Panc1 (cell line): ENCODE data around the gene MPI. TPM values are rescaled to one million over a fixed set of nuclear protein-coding genes. Genes with fewer than 3 reads are reported as not detected.

Source experiments
- ATAC-seq: fragments of 200-7000 bp; cut with Tn5 transposase; 2 replicates; pipeline ENCODE4 v1.9.1; 2020; ENCODE audit warnings: mild to moderate bottlenecking, moderate library complexity
- BruUV-seq: library from RNA; stranded (reverse); fragments of 400-500 nt; replicated peaks from 2 replicates; lab custom pipeline; 2021; lab: Mats Ljungman, UMichigan
- CTCF ChIA-PET: fragments of 300-600 bp; sonication (Branson Sonifier 250); formaldehyde crosslinking; loops from one replicate; lab custom pipeline; 2022; ENCODE audit warnings: antibody characterized with exemption; lab: Charles Lee
- POLR2A ChIA-PET: fragments of 300-600 bp; sonication (Branson Sonifier 250); formaldehyde crosslinking; loops from one replicate; lab custom pipeline; 2022; ENCODE audit warnings: antibody characterized with exemption; lab: Charles Lee
- DNase-seq: peaks from one replicate; pipeline ENCODE4 v3.0.0-alpha.2; 2010; ENCODE audit warnings: low read depth, low spot score
- H3K27ac ChIP-seq: 2 replicates; pipeline ENCODE4 v1.5.1; 2011; ENCODE audit warnings: mild to moderate bottlenecking, low read length, inconsistent platforms
- H3K27me3 ChIP-seq: fragments of 200-500 bp; sonication (Bioruptor generic); 2 replicates; pipeline ENCODE4 v1.6.0; 2014; ENCODE audit warnings: low read length, inconsistent platforms; ENCODE audit not compliant: control insufficient read depth, insufficient read depth
- H3K36me3 ChIP-seq: fragments of 200-500 bp; sonication (Bioruptor generic); 2 replicates; pipeline ENCODE4 v1.5.1; 2014; ENCODE audit warnings: inconsistent platforms, mild to moderate bottlenecking, low read length, moderate library complexity; ENCODE audit not compliant: control insufficient read depth, insufficient read depth
- H3K4me1 ChIP-seq: 2 replicates; pipeline ENCODE4 v1.5.1; 2011; ENCODE audit warnings: inconsistent platforms, mild to moderate bottlenecking, low read length, moderate library complexity; ENCODE audit not compliant: control insufficient read depth, insufficient read depth
- H3K4me3 ChIP-seq, 2 experiments: 2 replicates each; pipeline ENCODE4 v1.5.1; 2011 to 2012; ENCODE audit warnings: low read depth in 2 of 2, low read length in 2 of 2, mild to moderate bottlenecking in 2 of 2, inconsistent platforms in 1 of 2, moderate library complexity in 1 of 2
- H3K9me3 ChIP-seq: fragments of 200-500 bp; sonication (Bioruptor generic); 2 replicates; pipeline ENCODE4 v1.5.1; 2014; ENCODE audit warnings: low read depth, mild to moderate bottlenecking, inconsistent platforms, low read length, moderate library complexity; ENCODE audit not compliant: control insufficient read depth, insufficient read depth
- CTCF ChIP-seq: fragments of 450-650 bp; IDR thresholded peaks from 2 replicates; pipeline ENCODE4 v1.5.1; 2017; ENCODE audit warnings: mild to moderate bottlenecking
- POLR2AphosphoS5 ChIP-seq: IDR thresholded peaks from 2 replicates; pipeline ENCODE4 v1.6.1; 2012; ENCODE audit warnings: mild to moderate bottlenecking, low read depth, low read length, moderate library complexity
- SIN3A ChIP-seq: IDR thresholded peaks from 2 replicates; pipeline ENCODE4 v1.6.1; 2012; ENCODE audit warnings: low read depth, mild to moderate bottlenecking, low read length, moderate library complexity, borderline replicate concordance; ENCODE audit not compliant: insufficient read depth
- TCF7L2 ChIP-seq: IDR thresholded peaks from 2 replicates; pipeline ENCODE4 v1.6.1; 2011; ENCODE audit warnings: mild to moderate bottlenecking, low read depth, low read length, inconsistent platforms
- in situ Hi-C: cut with HindIII; loops from 2 replicates; pipeline ENCODE4 v1.10.0; 2016; ENCODE audit warnings: low sequenced_read_pairs, low pct_unique_long_range_greater_than_20kb
- intact Hi-C: fragments of 100-400 bp; cut with micrococcal nuclease; formaldehyde crosslinking; loops from one replicate; pipeline ENCODE4 v1.10.0; 2022; ENCODE audit not compliant: unreplicated experiment
- total RNA-seq: library from RNA; stranded (reverse); gene quantifications from one replicate; pipeline ENCODE4 v1.2.1, GENCODE V29; 2021; ENCODE audit not compliant: unreplicated experiment
- TF ChIP-seq, protein P1 (sequence below), 2 experiments: IDR thresholded peaks; 2 replicates each; pipeline ENCODE4 v1.6.1; 2011 to 2012; ENCODE audit warnings: low read depth in 2 of 2, control low read depth in 1 of 2, low read length in 1 of 2, mild to moderate bottlenecking in 1 of 2, moderate library complexity in 1 of 2; ENCODE audit not compliant: insufficient read depth in 1 of 2

Gene MPI
- total RNA-seq, 1 experiment from 2014 or later: 45.8 TPM

DNA sequence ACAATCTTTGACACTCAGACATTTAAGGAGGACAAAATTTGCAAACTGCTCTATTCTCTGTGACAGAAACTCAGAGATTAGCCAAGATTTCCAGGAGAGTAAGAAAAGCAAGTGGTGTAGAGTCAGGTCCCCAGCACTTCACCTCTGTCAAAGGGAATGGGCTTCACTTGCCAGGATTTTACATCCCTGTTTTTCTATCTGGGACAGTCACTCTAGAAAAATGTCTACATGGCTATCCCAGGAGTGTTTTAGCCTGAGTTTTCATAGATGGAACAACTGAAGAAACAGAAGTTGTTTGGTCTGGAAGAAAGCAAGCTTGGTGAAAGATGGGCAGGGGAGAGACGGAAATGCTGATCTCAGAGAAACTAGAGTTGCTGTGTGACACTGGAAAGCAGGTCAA is 13.8 kb downstream of the MPI start:
- POLR2A ChIA-PET: no interaction called here

DNA sequence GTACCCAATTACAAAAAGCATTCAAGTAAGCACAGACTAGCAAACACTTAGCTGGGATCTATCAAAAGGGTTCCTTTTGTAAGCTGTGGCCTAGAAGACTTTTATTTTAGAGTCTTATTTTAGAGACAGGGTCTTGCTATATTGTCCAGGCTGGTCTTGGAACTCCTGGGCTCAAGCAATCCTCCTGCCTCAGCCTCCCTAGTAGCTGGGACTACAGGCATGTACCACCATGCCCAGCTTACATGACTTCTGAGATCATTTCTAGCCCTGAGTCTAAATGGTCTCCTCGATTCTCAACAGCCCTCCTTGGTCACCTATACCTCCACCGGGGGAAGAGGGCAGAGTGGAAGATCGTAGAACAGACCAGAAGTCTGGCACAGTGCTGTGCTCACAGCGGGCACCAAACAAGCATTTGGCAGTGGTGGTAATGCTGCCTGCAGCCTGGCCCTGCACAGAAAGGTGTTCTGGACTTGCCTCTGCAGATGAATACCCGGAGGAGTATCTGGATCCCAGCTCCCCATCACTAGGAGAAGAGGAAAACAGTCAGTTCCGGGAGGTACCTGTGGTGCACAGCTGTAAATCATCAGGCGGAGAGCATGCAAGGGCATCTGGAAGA is 14.5 kb downstream of the MPI start:
- intact Hi-C loops: no loop called here
- DNase-seq: no peak
- BruUV-seq: no TSS peak
- H3K36me3 ChIP-seq: peaks cover 18% of the 10 kb centered on the region; the same call in 1 of the 2 replicates
- no peak for ATAC-seq
- POLR2A ChIA-PET: no interaction called here
- no peak overlapping the region for H3K27ac ChIP-seq
- in situ Hi-C loops: no loop called here
- no peak overlapping the region for H3K4me3 ChIP-seq
- CTCF ChIA-PET: interaction anchor here (0.6 kb wide), 1 partner anchor 21 kb away, joined by 7 read pairs; no protein-coding TSS in a partner anchor
- no peaks in the 10 kb centered on the region for H3K9me3 ChIP-seq
- no peaks in the 10 kb centered on the region for H3K27me3 ChIP-seq
- TF ChIP-seq SIN3A (no peak), TCF7L2 (no peak), POLR2AphosphoS5 (no peak), CTCF (no peak)
- TF ChIP-seq, protein P1, sequence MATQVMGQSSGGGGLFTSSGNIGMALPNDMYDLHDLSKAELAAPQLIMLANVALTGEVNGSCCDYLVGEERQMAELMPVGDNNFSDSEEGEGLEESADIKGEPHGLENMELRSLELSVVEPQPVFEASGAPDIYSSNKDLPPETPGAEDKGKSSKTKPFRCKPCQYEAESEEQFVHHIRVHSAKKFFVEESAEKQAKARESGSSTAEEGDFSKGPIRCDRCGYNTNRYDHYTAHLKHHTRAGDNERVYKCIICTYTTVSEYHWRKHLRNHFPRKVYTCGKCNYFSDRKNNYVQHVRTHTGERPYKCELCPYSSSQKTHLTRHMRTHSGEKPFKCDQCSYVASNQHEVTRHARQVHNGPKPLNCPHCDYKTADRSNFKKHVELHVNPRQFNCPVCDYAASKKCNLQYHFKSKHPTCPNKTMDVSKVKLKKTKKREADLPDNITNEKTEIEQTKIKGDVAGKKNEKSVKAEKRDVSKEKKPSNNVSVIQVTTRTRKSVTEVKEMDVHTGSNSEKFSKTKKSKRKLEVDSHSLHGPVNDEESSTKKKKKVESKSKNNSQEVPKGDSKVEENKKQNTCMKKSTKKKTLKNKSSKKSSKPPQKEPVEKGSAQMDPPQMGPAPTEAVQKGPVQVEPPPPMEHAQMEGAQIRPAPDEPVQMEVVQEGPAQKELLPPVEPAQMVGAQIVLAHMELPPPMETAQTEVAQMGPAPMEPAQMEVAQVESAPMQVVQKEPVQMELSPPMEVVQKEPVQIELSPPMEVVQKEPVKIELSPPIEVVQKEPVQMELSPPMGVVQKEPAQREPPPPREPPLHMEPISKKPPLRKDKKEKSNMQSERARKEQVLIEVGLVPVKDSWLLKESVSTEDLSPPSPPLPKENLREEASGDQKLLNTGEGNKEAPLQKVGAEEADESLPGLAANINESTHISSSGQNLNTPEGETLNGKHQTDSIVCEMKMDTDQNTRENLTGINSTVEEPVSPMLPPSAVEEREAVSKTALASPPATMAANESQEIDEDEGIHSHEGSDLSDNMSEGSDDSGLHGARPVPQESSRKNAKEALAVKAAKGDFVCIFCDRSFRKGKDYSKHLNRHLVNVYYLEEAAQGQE (IDR thresholded peaks at IDR 0.05; ENCODE audit: insufficient read depth in 1 of 2, low read depth in 2 of 2, low read length in 1 of 2): no peak
- H3K4me1 ChIP-seq: peaks cover 13% of the 10 kb centered on the region

More for the DNA sequence above, 13.8 kb downstream of the MPI start:
- Histone ChIP-seq H3K4me1 (peaks cover 13% of the 10 kb centered on the region), H3K36me3 (peaks cover 18% of the 10 kb centered on the region; the same call in 1 of the 2 replicates), H3K4me3 (no peak overlapping the region), H3K27me3 (no peaks in the 10 kb centered on the region), H3K27ac (no peak overlapping the region), H3K9me3 (no peaks in the 10 kb centered on the region)
- no peak for ATAC-seq
- TF ChIP-seq POLR2AphosphoS5 (no peak), SIN3A (no peak), TCF7L2 (no peak), CTCF (no peak)
- TF ChIP-seq, protein P1 (IDR thresholded peaks at IDR 0.05; ENCODE audit: insufficient read depth in 1 of 2, low read depth in 2 of 2, low read length in 1 of 2): no peak
- in situ Hi-C loops (no loop called here), intact Hi-C loops (no loop called here)
- CTCF ChIA-PET: interaction anchor here (0.5 to 0.6 kb wide), 2 partner anchors 22 to 97 kb away, joined by 4 to 7 read pairs; no protein-coding TSS in a partner anchor
- DNase-seq: no peak
- no TSS peak for BruUV-seq
